Heart left ventricle (tissue), 16 donors: Measurements from ENCODE around the gene SQOR. TPM values are rescaled to one million over a fixed set of nuclear protein-coding genes. Genes with fewer than 3 reads are reported as not detected.
A peak's percentile ranks its signal among the peaks of the same experiment; 100 is the strongest.

Source experiments
- ATAC-seq, 4 donors: fragments of 200-7000 bp; cut with Tn5 transposase; one replicate each; pipeline ENCODE4 v1.9.1; 2020 to 2022; ENCODE audit warnings: moderate library complexity in 4 of 4, mild to moderate bottlenecking in 3 of 4, moderate number of reproducible peaks in 1 of 4
- DNase-seq, 5 donors: peaks; one replicate each; pipeline ENCODE4 v3.0.0-alpha.2; 2020
- H3K27ac ChIP-seq, 12 donors: fragments of 200-600 bp; sonication (generic) in 4 of 12; one replicate each; pipeline versions ENCODE4 v1.5.0 to v1.8.0; 2016 to 2022; ENCODE audit warnings: mild to moderate bottlenecking in 2 of 12
- H3K27me3 ChIP-seq, 9 donors: fragments of 200-600 bp; sonication (generic) in 2 of 9; one replicate each; pipeline versions ENCODE4 v1.5.1 to v1.8.0; 2016 to 2022; ENCODE audit warnings: mild to moderate bottlenecking in 3 of 9
- H3K36me3 ChIP-seq, 9 donors: fragments of 200-600 bp; sonication (generic) in 2 of 9; one replicate each; pipeline versions ENCODE4 v1.5.0 to v1.8.0; 2018 to 2022; ENCODE audit warnings: mild to moderate bottlenecking in 2 of 9
- H3K4me1 ChIP-seq, 12 donors: fragments of 200-600 bp; sonication (generic) in 4 of 12; one replicate each; pipeline versions ENCODE4 v1.5.0 to v1.8.0; 2016 to 2022; ENCODE audit warnings: mild to moderate bottlenecking in 3 of 12
- H3K4me3 ChIP-seq, 12 donors: fragments of 200-600 bp; sonication (generic) in 4 of 12; one replicate each; pipeline versions ENCODE4 v1.5.0 to v1.8.0; 2017 to 2022; ENCODE audit warnings: mild to moderate bottlenecking in 9 of 12, moderate library complexity in 4 of 12
- H3K9me3 ChIP-seq, 12 donors: fragments of 200-600 bp; sonication (generic) in 4 of 12; one replicate each; pipeline versions ENCODE4 v1.5.0 to v1.8.0; 2016 to 2022; ENCODE audit warnings: mild to moderate bottlenecking in 1 of 12
- POLR2A ChIP-seq, 2 donors: fragments of 450-650 bp; IDR thresholded peaks; one replicate each; pipeline ENCODE4 v1.6.1; 2017; ENCODE audit warnings: antibody characterized with exemption in 2 of 2, mild to moderate bottlenecking in 2 of 2, moderate library complexity in 2 of 2
- WGBS, 4 donors: extraction: QIAGEN DNeasy Blood & Tissue Kit in 2 of 4; methylation state at CpG; one replicate each; pipeline versions ENCODE4 v1.1.5 to v1.1.7; 2013 to 2018; 5-methylcytosine and 5-hydroxymethylcytosine counted together
- intact Hi-C, 10 donors: fragments of 100-400 bp; cut with DNase I; formaldehyde crosslinking; loops; one replicate each; pipeline versions ENCODE4 v1.11.1 to v1.14.2; 2022
- polyA plus RNA-seq, 2 donors: library from polyadenylated mRNA; stranded (reverse); fragments of 200-250 nt; gene quantifications; one replicate each; pipeline ENCODE4 v1.2.3, GENCODE V29; 2013
- total RNA-seq, 9 donors: library from RNA; depleted of rRNA in 2 of 9; stranded (reverse); fragments of >200 nt in 2 of 9; fragmentation: NEBNext Ultra II Directional in 3 of 9; extraction: Animal tissue kit (Norgen Biotek cat#: 25700) in 3 of 9; gene quantifications; one replicate each; pipeline versions ENCODE4 v1.1.0 to v1.2.4, GENCODE V29; 2016 to 2023
- TF ChIP-seq, protein P1 (sequence below), 12 donors: fragments of 200-600 bp; sonication (generic) in 4 of 12; IDR thresholded peaks; one replicate each; pipeline versions ENCODE4 v1.5.0 to v1.8.0; 2018 to 2022; ENCODE audit warnings: antibody characterized with exemption in 12 of 12, mild to moderate bottlenecking in 5 of 12
- donor health status: ischemic (EF 13 %, LVEDD 7.1; RV severe dilation, severe dysfunction).
- donor health status: healthy with polysubstance abuse.
- donor health status: DM: no; HTN: yes; CAD: no.
- donor health status: DM: no; HTN: no; CAD: no.
- donor health status: ischemic (EF 25% LVEDD 6.9; RV normal size, moderate dysfunction).
- donor health status: ischemic (EF 25% LVEDD 5.7; RV mildly dilated, moderate dysfunction).
- donor health status: healthy.
- donor health status: DM: yes; HTN: yes; CAD: no.
- donor health status: ischemic (EF 35%, LVEDD 5.7; RV mildly dilated, moderate dysfunction).
- donor health status: nonischemic (EF 11% LVEDD 7.7; RV severe dilation, severe dysfunction).
- donor health status: DM: yes; HTN: yes; CAD: no.
- donor health status: PGD.
- donor health status: ischemic (EF 29% LVEDD 5.4; RV normal size, mild dysfunction).
- donor health status: nonischemic (EF 23%, LVEDD 6.1; RV moderate dilation, normal function).

Gene SQOR
- total and polyA plus RNA-seq, 11 donors = 9.5 to 60.9 (median 17.5) TPM

DNA sequence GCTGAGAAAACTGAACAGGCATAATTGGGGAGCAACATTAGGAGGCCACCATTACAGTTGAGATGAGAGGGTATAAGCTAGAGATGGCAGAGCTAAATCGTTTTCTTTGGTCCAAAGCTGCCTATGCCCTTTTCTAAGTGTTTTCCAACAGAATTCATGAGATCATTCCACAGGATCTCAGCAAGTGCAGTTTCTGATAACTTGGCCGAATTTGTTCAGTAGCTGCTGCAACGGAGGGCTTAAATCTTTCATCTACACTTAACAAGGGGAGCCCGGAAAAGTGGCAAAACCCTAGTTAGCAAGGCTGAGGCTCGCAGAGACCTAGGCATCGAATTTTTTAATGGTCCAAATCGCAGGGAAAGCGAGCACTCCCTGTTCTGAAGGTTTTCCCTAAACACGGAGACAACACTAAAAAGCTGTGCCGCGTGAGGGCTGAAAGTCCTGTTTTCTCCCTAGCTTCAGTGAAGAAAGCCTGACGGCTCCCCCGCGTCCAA, 48.2 kb upstream of the SQOR start:
- ATAC-seq (peak in 1 of 4 donors; percentile 6), DNase-seq (no peak)
- H3K36me3 ChIP-seq = peaks cover 0 to under 1% (median 0%) of the 10 kb centered on the region in 9 donors
- no peaks in the 10 kb centered on the region for H3K27me3 ChIP-seq
- H3K4me1 ChIP-seq = peaks cover 6 to 48% (median 32%) of the 10 kb centered on the region in 12 donors
- H3K9me3 ChIP-seq = no peaks in the 10 kb centered on the region
- WGBS, 4 donors = 1 to 2% (median 2%) methylated on average over 14 of the region's 14 CpGs
- peak overlapping the region; percentile 72 to 98 (median 92) for H3K4me3 ChIP-seq
- intact Hi-C loops = loop anchor here (1.0 to 5.0 kb wide), 9 partner anchors 51 to 389 kb away; partner anchors contain the start of genes SLC30A4 (in 9 of the 10) and SQOR (in 2 of the 10)
- TF ChIP-seq POLR2A (IDR thresholded peaks at IDR 0.05) = no peak
- TF ChIP-seq, protein P1, sequence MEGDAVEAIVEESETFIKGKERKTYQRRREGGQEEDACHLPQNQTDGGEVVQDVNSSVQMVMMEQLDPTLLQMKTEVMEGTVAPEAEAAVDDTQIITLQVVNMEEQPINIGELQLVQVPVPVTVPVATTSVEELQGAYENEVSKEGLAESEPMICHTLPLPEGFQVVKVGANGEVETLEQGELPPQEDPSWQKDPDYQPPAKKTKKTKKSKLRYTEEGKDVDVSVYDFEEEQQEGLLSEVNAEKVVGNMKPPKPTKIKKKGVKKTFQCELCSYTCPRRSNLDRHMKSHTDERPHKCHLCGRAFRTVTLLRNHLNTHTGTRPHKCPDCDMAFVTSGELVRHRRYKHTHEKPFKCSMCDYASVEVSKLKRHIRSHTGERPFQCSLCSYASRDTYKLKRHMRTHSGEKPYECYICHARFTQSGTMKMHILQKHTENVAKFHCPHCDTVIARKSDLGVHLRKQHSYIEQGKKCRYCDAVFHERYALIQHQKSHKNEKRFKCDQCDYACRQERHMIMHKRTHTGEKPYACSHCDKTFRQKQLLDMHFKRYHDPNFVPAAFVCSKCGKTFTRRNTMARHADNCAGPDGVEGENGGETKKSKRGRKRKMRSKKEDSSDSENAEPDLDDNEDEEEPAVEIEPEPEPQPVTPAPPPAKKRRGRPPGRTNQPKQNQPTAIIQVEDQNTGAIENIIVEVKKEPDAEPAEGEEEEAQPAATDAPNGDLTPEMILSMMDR (IDR thresholded peaks at IDR 0.05) = no peak
- H3K27ac ChIP-seq = peak overlapping the region; percentile 94 to 99 (median 98)

DNA sequence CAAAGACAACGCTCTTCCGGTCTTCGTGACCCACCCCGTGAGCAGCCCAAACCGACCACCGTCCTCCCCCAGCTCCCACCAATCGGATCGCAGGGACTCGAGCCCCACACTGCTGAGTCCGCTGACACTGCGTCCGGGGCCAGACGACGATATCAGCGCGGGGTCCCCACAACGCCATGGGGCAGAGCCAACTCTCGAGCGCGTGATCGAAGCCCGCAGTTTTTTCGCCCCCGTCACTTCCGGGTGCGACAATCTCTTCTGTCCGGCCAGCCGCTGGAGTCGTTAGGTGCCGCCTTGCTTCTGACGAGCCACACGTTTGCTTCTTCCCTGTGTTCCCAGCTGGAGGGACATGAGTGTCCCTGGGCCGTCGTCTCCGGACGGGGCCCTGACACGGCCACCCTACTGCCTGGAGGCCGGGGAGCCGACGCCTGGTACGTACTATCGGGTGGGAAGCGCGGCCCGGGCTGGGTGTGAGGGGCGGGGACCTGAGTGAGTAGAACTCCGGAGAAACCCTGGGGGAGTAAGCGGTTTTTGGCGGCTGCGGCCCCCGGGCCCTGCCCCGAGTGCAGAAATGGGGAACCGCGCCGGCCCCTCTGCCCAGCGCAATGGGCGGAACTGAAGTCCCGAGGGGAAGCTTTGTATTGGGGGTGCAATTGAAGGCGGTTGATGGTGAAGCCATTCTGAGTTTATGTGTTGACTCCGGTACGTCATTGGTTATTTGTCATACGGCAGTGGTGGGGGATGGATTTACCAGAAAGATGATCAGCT, 47.5 kb upstream of the SQOR start, which contains the start of gene BLOC1S6:
BLOC1S6 (plus strand) TSS at position 285 of the 768 bp plus-strand sequence; CDS start at position 350, 65 bp downstream.
- WGBS, 4 donors = 0 to 1% (median 1%) methylated on average over 56 to 62 of the region's 62 CpGs
- peak within 1 kb of the TSS; percentile 94 to 99 (median 98) for H3K27ac ChIP-seq
- peaks cover 0 to 7% (median 2%) of the 10 kb centered on the region in 9 donors for H3K36me3 ChIP-seq
- ATAC-seq (peak; percentile 92 to 95 (median 94)), DNase-seq (peak; percentile 89 to 93 (median 92))
- no peaks in the 10 kb centered on the region for H3K27me3 ChIP-seq
- H3K4me3 ChIP-seq = peak within 1 kb of the TSS; percentile 72 to 98 (median 92)
- no peaks in the 10 kb centered on the region for H3K9me3 ChIP-seq
- peaks cover 6 to 55% (median 32%) of the 10 kb centered on the region in 12 donors for H3K4me1 ChIP-seq
- TF ChIP-seq, protein P1 (IDR thresholded peaks at IDR 0.05) = no peak
- peak in 1 of 2 donors; percentile 63 for TF ChIP-seq POLR2A (IDR thresholded peaks at IDR 0.05)
- intact Hi-C loops = loop anchor here (1.0 to 5.0 kb wide), 9 partner anchors 50 to 390 kb away; partner anchors contain the start of genes SLC30A4 (in 9 of the 10) and SQOR (in 2 of the 10)

DNA sequence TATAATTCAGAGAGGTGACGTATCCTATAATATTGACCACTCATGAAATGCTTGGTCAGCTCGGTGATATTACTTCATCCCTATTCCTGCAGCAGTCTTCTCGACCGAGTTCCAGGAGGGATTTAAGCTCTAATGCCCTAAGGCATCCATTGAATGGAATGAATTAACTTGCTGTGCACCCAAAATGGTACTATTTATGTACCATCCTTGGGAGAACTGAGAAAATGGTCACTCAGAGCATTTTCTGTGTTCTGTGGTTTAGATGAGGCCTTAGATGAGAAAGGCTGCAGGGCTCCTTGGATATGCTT, 47.0 kb upstream of the SQOR start:
- no peaks in the 10 kb centered on the region for H3K27me3 ChIP-seq
- TF ChIP-seq, protein P1 (IDR thresholded peaks at IDR 0.05) = no peak
- TF ChIP-seq POLR2A (IDR thresholded peaks at IDR 0.05) = no peak
- peak overlapping the region; percentile 72 to 98 (median 92) for H3K4me3 ChIP-seq
- 0% methylated on average over 4 of the region's 4 CpGs for WGBS, 4 donors
- DNase-seq = no peak
- H3K9me3 ChIP-seq = no peaks in the 10 kb centered on the region
- no peak for ATAC-seq
- peak overlapping the region; percentile 94 to 99 (median 98) for H3K27ac ChIP-seq
- peaks cover 0 to 13% (median 8%) of the 10 kb centered on the region in 9 donors for H3K36me3 ChIP-seq
- intact Hi-C loops = loop anchor here (1.0 to 5.0 kb wide), 9 partner anchors 49 to 391 kb away; partner anchors contain the start of genes SLC30A4 (in 9 of the 10) and SQOR (in 2 of the 10)
- peaks cover 6 to 58% (median 32%) of the 10 kb centered on the region in 12 donors for H3K4me1 ChIP-seq
